Endothelial cell of umbilical vein (primary cell): ENCODE measurements around the gene GTPBP2. TPM values are rescaled to one million over a fixed set of nuclear protein-coding genes. Genes with fewer than 3 reads are reported as not detected.

Experiments
- BruUV-seq: library from RNA; stranded (reverse); fragments of 400-500 nt; replicated peaks from 2 replicates; lab custom pipeline; 2021; lab: Mats Ljungman, UMichigan
- CTCF ChIA-PET: fragments of 300-600, 350-600 bp; sonication (Branson Sonifier 250); formaldehyde crosslinking; loops from one replicate; lab custom pipeline; 2021; ENCODE audit warnings: antibody characterized with exemption, inconsistent platforms; lab: Charles Lee
- POLR2A ChIA-PET: fragments of 300-600, 350-600 bp; sonication (Branson Sonifier 250); formaldehyde crosslinking; loops from one replicate; lab custom pipeline; 2021; ENCODE audit warnings: antibody characterized with exemption, inconsistent platforms; lab: Charles Lee
- DNase-seq: peaks from one replicate; pipeline ENCODE4 v3.0.0-alpha.2; 2011; ENCODE audit warnings: low read depth, low spot score
- FAIRE-seq: peaks from 2 replicates; lab custom pipeline; 2011; peaks lifted over from hg19 to GRCh38; lab: Jason Lieb, UNC
- H2AFZ ChIP-seq: 2 replicates; pipeline ENCODE4 v1.6.0; 2012; ENCODE audit warnings: low read depth, low read length, control low read depth, inconsistent platforms
- H3K27ac ChIP-seq: 2 replicates; pipeline ENCODE4 v1.5.1; 2011; ENCODE audit warnings: low read depth, mild to moderate bottlenecking, control low read depth, low read length, moderate library complexity; ENCODE audit not compliant: insufficient read depth
- H3K27me3 ChIP-seq, 2 experiments: 2 replicates each; pipeline versions ENCODE4 v1.6.0 to v1.6.1; 2011; ENCODE audit warnings: low read length in 2 of 2, mixed read lengths in 1 of 2; ENCODE audit not compliant: control insufficient read depth in 2 of 2, insufficient read depth in 2 of 2
- H3K36me3 ChIP-seq, 2 experiments: 2 replicates in 1 of 2; 3 replicates in 1 of 2; pipeline ENCODE4 v1.5.1; 2011; ENCODE audit warnings: low read length in 2 of 2, mild to moderate bottlenecking in 1 of 2, moderate library complexity in 1 of 2; ENCODE audit not compliant: control insufficient read depth in 2 of 2, insufficient read depth in 2 of 2; ENCODE audit errors: extremely low read depth in 1 of 2
- H3K4me1 ChIP-seq: 3 replicates; pipeline ENCODE4 v1.5.1; 2011; ENCODE audit warnings: mild to moderate bottlenecking, low read length; ENCODE audit not compliant: control insufficient read depth, insufficient read depth; ENCODE audit errors: extremely low read depth
- H3K4me2 ChIP-seq: 2 replicates; pipeline ENCODE4 v1.6.1; 2011; ENCODE audit warnings: low read length, control low read depth, mixed read lengths; ENCODE audit not compliant: insufficient read depth
- H3K4me3 ChIP-seq, 3 experiments: fragments of 200-600 bp in 1 of 3; sonication (generic), shearing (Covaris generic) in 1 of 3; replicated peaks in 1 of 3; 2 replicates each; pipeline ENCODE4 v1.5.1; 2011 to 2016; ENCODE audit warnings: control low read depth in 3 of 3, low read length in 3 of 3, mild to moderate bottlenecking in 2 of 3, inconsistent platforms in 1 of 3, low read depth in 1 of 3, moderate library complexity in 1 of 3; ENCODE audit not compliant: insufficient read depth in 1 of 3
- H3K79me2 ChIP-seq: 2 replicates; pipeline ENCODE4 v1.6.0; 2012; ENCODE audit warnings: low read length, inconsistent platforms; ENCODE audit not compliant: control insufficient read depth, insufficient read depth
- H3K9ac ChIP-seq: replicated peaks from 2 replicates; pipeline ENCODE3; 2011; ENCODE audit warnings: low read length, control low read depth; ENCODE audit not compliant: insufficient read depth; ENCODE audit errors: extremely low read depth
- H3K9me1 ChIP-seq: replicated peaks from 3 replicates; pipeline ENCODE4 v1.6.0; 2011; ENCODE audit warnings: mild to moderate bottlenecking, low read length; ENCODE audit not compliant: control insufficient read depth, insufficient read depth; ENCODE audit errors: extremely low read depth
- H3K9me3 ChIP-seq: replicated peaks from 2 replicates; pipeline ENCODE4 v1.5.1; 2012; ENCODE audit warnings: low read length, inconsistent platforms; ENCODE audit not compliant: control insufficient read depth, insufficient read depth
- H4K20me1 ChIP-seq: replicated peaks from 2 replicates; pipeline ENCODE3; 2011; ENCODE audit warnings: mild to moderate bottlenecking, low read length; ENCODE audit not compliant: control insufficient read depth, insufficient read depth; ENCODE audit errors: extremely low read depth
- CTCF ChIP-seq, 2 donors: IDR thresholded peaks; 1 replicate in 1 of 2; 2 replicates in 1 of 2; pipeline ENCODE4 v1.5.1; 2011; ENCODE audit warnings: low read length in 2 of 2, mild to moderate bottlenecking in 2 of 2, moderate library complexity in 2 of 2, control low read depth in 1 of 2, inconsistent platforms in 1 of 2, low read depth in 1 of 2; ENCODE audit not compliant: insufficient read depth in 1 of 2; ENCODE audit errors: extremely low read depth in 1 of 2
- EZH2 ChIP-seq: IDR thresholded peaks from 2 replicates; pipeline ENCODE4 v1.6.1; 2012; ENCODE audit warnings: borderline replicate concordance, low read depth, mild to moderate bottlenecking, moderate library complexity, low read length, inconsistent platforms; ENCODE audit not compliant: severe bottlenecking
- FOS ChIP-seq: IDR thresholded peaks from 2 replicates; pipeline ENCODE4 v1.6.1; 2011; ENCODE audit warnings: mild to moderate bottlenecking, low read length, moderate library complexity, borderline replicate concordance; ENCODE audit not compliant: insufficient read depth
- GATA2 ChIP-seq: IDR thresholded peaks from 2 replicates; pipeline ENCODE4 v1.7.0; 2011; ENCODE audit warnings: low read depth, mild to moderate bottlenecking, moderate library complexity, mixed read lengths, low read length; ENCODE audit not compliant: insufficient read length, insufficient read depth
- JUN ChIP-seq: IDR thresholded peaks from 2 replicates; pipeline ENCODE4 v1.6.1; 2011; ENCODE audit warnings: borderline replicate concordance, low read depth; ENCODE audit not compliant: insufficient read length, insufficient read depth
- MAX ChIP-seq: IDR thresholded peaks from 2 replicates; pipeline ENCODE4 v1.6.1; 2011; ENCODE audit not compliant: insufficient read depth, insufficient read length
- MYC ChIP-seq: IDR thresholded peaks from one replicate; pipeline ENCODE4 v1.6.1; 2011; ENCODE audit warnings: mild to moderate bottlenecking, low read depth, low read length
- POLR2A ChIP-seq: IDR thresholded peaks from 2 replicates; pipeline ENCODE4 v1.6.1; 2012; ENCODE audit warnings: low read depth, mild to moderate bottlenecking, control low read depth, low read length
- POLR2AphosphoS5 ChIP-seq: IDR thresholded peaks from 2 replicates; pipeline ENCODE4 v1.6.1; 2012; ENCODE audit warnings: low read depth, mild to moderate bottlenecking, control low read depth, low read length, moderate library complexity; ENCODE audit not compliant: insufficient read depth
- dilution Hi-C: fragments of 300-500 bp; cut with MboI; formaldehyde crosslinking; loops from one replicate; pipeline ENCODE4 v1.15.0; 2019; ENCODE audit warnings: low sequenced_read_pairs; ENCODE audit not compliant: extremely low pct_ligation_motif_present
- intact Hi-C: fragments of 100-400 bp; cut with micrococcal nuclease; formaldehyde crosslinking; loops from one replicate; pipeline ENCODE4 v1.10.0; 2022
- polyA plus RNA-seq, 4 experiments: library from polyadenylated mRNA; depleted of rRNA in 3 of 4; stranded (reverse) in 3 of 4; unstranded in 1 of 4; fragments of >200 nt; gene quantifications; 2 replicates each; pipeline versions ENCODE4 v1.2.1 to v1.2.3, GENCODE V29; 2011 to 2012; ENCODE audit warnings: missing spikeins in 1 of 4
- total RNA-seq: library from RNA; stranded (reverse); gene quantifications from 2 replicates; pipeline ENCODE4 v1.2.3, GENCODE V29; 2021

Gene GTPBP2
- total and polyA plus RNA-seq, 2 donors (not counting 3 experiments of a cell fraction or from before 2014, with no cell fraction given) = 87.1 to 112 TPM

GRCh38 chr6:43621836-43622180 is 7.3 kb downstream of the GTPBP2 start:
- FAIRE-seq (no peak), DNase-seq (no peak)
- dilution Hi-C loops = no loop called here
- POLR2A ChIA-PET = no interaction called here
- H4K20me1 ChIP-seq = no peaks in the 10 kb centered on the region
- H3K9me3 ChIP-seq = no peaks in the 10 kb centered on the region
- no peaks in the 10 kb centered on the region for H3K9me1 ChIP-seq
- H3K27ac ChIP-seq = no peak overlapping the region
- H3K36me3 ChIP-seq = peaks cover 16 to 45% of the 10 kb centered on the region in 2 experiments
- peaks cover 6% of the 10 kb centered on the region for H3K4me1 ChIP-seq
- H3K4me3 ChIP-seq = no peak overlapping the region
- no peak for TF ChIP-seq FOS
- no peak for TF ChIP-seq EZH2
- TF ChIP-seq POLR2A = no peak
- no peak for TF ChIP-seq GATA2
- TF ChIP-seq JUN = no peak
- no peak for TF ChIP-seq MYC
- no peak for TF ChIP-seq CTCF (IDR thresholded peaks at IDR 0.05; ENCODE audit: extremely low read depth in 1 of 2, insufficient read depth in 1 of 2, low read depth in 1 of 2, low read length in 2 of 2)
- TF ChIP-seq MAX = no peak
- TF ChIP-seq POLR2AphosphoS5 = no peak
- intact Hi-C loops = no loop called here
- no peak overlapping the region for H3K9ac ChIP-seq
- peaks cover 11% of the 10 kb centered on the region for H3K79me2 ChIP-seq
- no peak overlapping the region for H2AFZ ChIP-seq
- no peak overlapping the region for H3K4me2 ChIP-seq
- CTCF ChIA-PET = no interaction called here
- H3K27me3 ChIP-seq = no peaks in the 10 kb centered on the region
- BruUV-seq = no TSS peak
